Hepatocyte (in vitro differentiated cells): Measurements from ENCODE around the gene TSPAN9. TPM values are rescaled to one million over a fixed set of nuclear protein-coding genes. Genes with fewer than 3 reads are reported as not detected.

Experiments used
- DNase-seq: peaks from one replicate; pipeline ENCODE4 v3.0.0-alpha.2; 2016; ENCODE audit warnings: low spot score
- H2AFZ ChIP-seq: fragments of 200-600 bp; sonication (generic); 2 replicates; pipeline ENCODE4 v1.6.0; 2016; ENCODE audit warnings: antibody characterized with exemption, mild to moderate bottlenecking
- H3K27ac ChIP-seq: fragments of 200-600 bp; sonication (generic); 2 replicates; pipeline ENCODE4 v1.5.1; 2016; ENCODE audit warnings: mild to moderate bottlenecking
- H3K27me3 ChIP-seq: fragments of 200-600 bp; sonication (generic); 2 replicates; pipeline ENCODE4 v1.6.1; 2016
- H3K36me3 ChIP-seq: fragments of 200-600 bp; sonication (generic); replicated peaks from 2 replicates; pipeline ENCODE4 v1.5.1; 2016; ENCODE audit warnings: low read depth; ENCODE audit not compliant: insufficient read depth
- H3K4me1 ChIP-seq: fragments of 200-600 bp; sonication (generic); 2 replicates; pipeline ENCODE4 v1.5.1; 2016; ENCODE audit warnings: mild to moderate bottlenecking, moderate library complexity; ENCODE audit not compliant: insufficient read depth
- H3K4me2 ChIP-seq: fragments of 200-600 bp; sonication (generic); 2 replicates; pipeline ENCODE4 v1.6.0; 2016
- H3K4me3 ChIP-seq: fragments of 200-600 bp; sonication (generic); 2 replicates; pipeline ENCODE4 v1.5.1; 2016; ENCODE audit warnings: mild to moderate bottlenecking
- H3K79me2 ChIP-seq: fragments of 200-600 bp; sonication (generic); 2 replicates; pipeline ENCODE4 v1.6.0; 2017; ENCODE audit warnings: mild to moderate bottlenecking
- H3K9me2 ChIP-seq: fragments of 200-600 bp; sonication (generic); replicated peaks from 2 replicates; pipeline ENCODE4 v1.6.0; 2017; ENCODE audit warnings: mild to moderate bottlenecking; ENCODE audit not compliant: insufficient read depth
- H3K9me3 ChIP-seq: fragments of 200-600 bp; sonication (generic); 2 replicates; pipeline ENCODE4 v1.5.1; 2016; ENCODE audit warnings: low read depth, mild to moderate bottlenecking
- H4K20me1 ChIP-seq: fragments of 200-600 bp; sonication (generic); 2 replicates; pipeline ENCODE4 v1.6.0; 2016; ENCODE audit warnings: mild to moderate bottlenecking; ENCODE audit not compliant: insufficient read depth, poor library complexity, severe bottlenecking
- CTCF ChIP-seq: fragments of 200-600 bp; sonication (generic); IDR thresholded peaks from 2 replicates; pipeline ENCODE4 v1.5.1; 2016; ENCODE audit warnings: antibody characterized with exemption, mild to moderate bottlenecking; ENCODE audit not compliant: poor library complexity
- EZH2 ChIP-seq: fragments of 200-600 bp; sonication (generic); IDR thresholded peaks from 2 replicates; pipeline ENCODE4 v1.6.1; 2016; ENCODE audit warnings: antibody characterized with exemption, mild to moderate bottlenecking, borderline replicate concordance
- EZH2phosphoT487 ChIP-seq: fragments of 200-600 bp; sonication (generic); IDR thresholded peaks from one replicate; pipeline ENCODE4 v1.6.1; 2018; ENCODE audit warnings: antibody characterized with exemption, mild to moderate bottlenecking, low read depth, moderate library complexity; ENCODE audit not compliant: unreplicated experiment, severe bottlenecking
- WGBS: methylation state at CpG from one replicate; pipeline ENCODE4 v1.1.6; 2016; ENCODE audit warnings: low lambda C conversion rate; ENCODE audit errors: missing lambda C conversion rate; 5-methylcytosine and 5-hydroxymethylcytosine counted together
- polyA plus RNA-seq: library from polyadenylated mRNA; unstranded; fragments of >200 nt; fragmentation: Nextera tagmentation; extraction: Ambion mirVana; gene quantifications from 2 replicates; pipeline ENCODE4 v1.2.1, GENCODE V29; 2016
- total RNA-seq: library from RNA; depleted of rRNA; stranded (reverse); fragments of >200 nt; gene quantifications from 2 replicates; pipeline ENCODE4 v1.2.3, GENCODE V29; 2014

The TSPAN9 gene
- total and polyA plus RNA-seq, 2 experiments from 2014 or later: 16.6 to 38.6 TPM

GRCh38 chr12:3040663-3041544 is 36.3 kb upstream of the TSPAN9 start:
- Histone ChIP-seq H2AFZ (no peak overlapping the region), H3K4me2 (no peak overlapping the region), H4K20me1 (no peaks in the 10 kb centered on the region), H3K36me3 (no peaks in the 10 kb centered on the region), H3K27ac (no peak overlapping the region), H3K9me3 (no peaks in the 10 kb centered on the region), H3K9me2 (no peaks in the 10 kb centered on the region), H3K79me2 (no peaks in the 10 kb centered on the region), H3K4me3 (no peak overlapping the region), H3K4me1 (no peaks in the 10 kb centered on the region), H3K27me3 (no peaks in the 10 kb centered on the region)
- 93% methylated on average over 29 of the region's 29 CpGs for WGBS
- TF ChIP-seq EZH2phosphoT487 (no peak), EZH2 (no peak), CTCF (no peak)
- no peak for DNase-seq

DNA sequence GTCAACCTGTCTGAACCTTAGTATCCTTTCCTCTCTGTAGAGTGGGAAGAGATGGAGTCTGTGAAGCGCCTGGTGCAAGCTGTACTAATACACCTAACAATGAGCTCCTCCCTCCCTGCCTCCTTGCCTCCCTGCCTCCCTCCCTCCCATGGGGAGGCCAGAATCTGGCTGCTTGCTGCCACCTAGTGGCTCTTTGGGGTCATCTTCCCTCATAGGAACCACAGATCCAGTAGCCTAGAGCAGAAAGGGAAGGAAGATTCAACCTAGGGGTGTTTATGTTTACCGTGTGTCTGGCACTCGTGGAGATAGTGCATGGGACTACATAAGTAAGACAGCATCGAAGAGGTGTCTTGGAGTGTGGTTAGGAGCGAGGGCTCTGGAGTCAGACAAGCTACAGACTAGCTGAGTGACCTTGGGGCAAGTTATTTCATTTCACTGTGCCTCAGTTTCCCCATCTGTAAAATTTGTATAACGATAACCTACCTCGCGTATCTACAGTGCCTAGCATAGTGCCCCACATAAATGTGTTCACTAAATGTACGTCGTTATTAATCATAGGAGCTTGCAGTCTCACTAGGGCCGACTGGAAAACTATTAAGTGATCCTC is 35.5 kb upstream of the TSPAN9 start:
- Histone ChIP-seq H3K36me3 (no peaks in the 10 kb centered on the region), H3K27me3 (no peaks in the 10 kb centered on the region), H4K20me1 (no peaks in the 10 kb centered on the region), H3K9me3 (no peaks in the 10 kb centered on the region), H3K4me1 (no peaks in the 10 kb centered on the region), H3K4me3 (no peak overlapping the region), H3K9me2 (no peaks in the 10 kb centered on the region), H2AFZ (no peak overlapping the region), H3K27ac (no peak overlapping the region), H3K79me2 (no peaks in the 10 kb centered on the region), H3K4me2 (no peak overlapping the region)
- peak; percentile 89 for DNase-seq
- TF ChIP-seq EZH2 (no peak), CTCF (peak; percentile 73)
- WGBS: 67% methylated on average over 10 of the region's 11 CpGs

DNA sequence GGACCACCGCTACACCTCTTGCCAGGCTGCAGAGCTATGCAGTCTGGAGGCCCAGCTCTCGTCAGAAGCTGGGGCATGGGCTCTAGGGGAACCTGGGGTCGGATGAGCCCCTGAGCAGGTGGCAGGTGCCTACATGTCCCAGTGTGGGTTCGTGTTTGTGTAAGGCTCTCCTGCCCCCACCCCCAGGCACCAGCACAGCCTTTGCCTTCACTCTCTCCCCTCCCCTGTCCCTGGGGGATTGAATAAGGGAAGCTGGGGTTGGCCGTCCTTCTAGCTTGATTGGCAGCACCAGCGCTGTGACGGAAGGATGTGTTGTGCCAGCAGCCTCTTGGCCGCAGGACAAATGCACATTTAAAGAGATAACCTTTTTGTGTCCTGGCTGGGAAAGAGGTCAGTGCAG is 34.8 kb upstream of the TSPAN9 start:
- Histone ChIP-seq H3K27me3 (no peaks in the 10 kb centered on the region), H3K79me2 (no peaks in the 10 kb centered on the region), H3K4me2 (no peak overlapping the region), H4K20me1 (no peaks in the 10 kb centered on the region), H3K36me3 (no peaks in the 10 kb centered on the region), H3K4me1 (no peaks in the 10 kb centered on the region), H2AFZ (no peak overlapping the region), H3K9me2 (no peaks in the 10 kb centered on the region), H3K9me3 (no peaks in the 10 kb centered on the region), H3K27ac (no peak overlapping the region), H3K4me3 (no peak overlapping the region)
- TF ChIP-seq EZH2phosphoT487: no peak
- no peak for TF ChIP-seq CTCF
- TF ChIP-seq EZH2: no peak
- 88% methylated on average over 8 of the region's 8 CpGs for WGBS
- DNase-seq: no peak
